LNCaP clone FGC (cell line): ENCODE data around the gene FGF14.

Experiments
- DNase-seq: peaks from one replicate; pipeline ENCODE4 v3.0.0-alpha.2; 2011; ENCODE audit warnings: low read depth
- H3K4me3 ChIP-seq: 2 replicates; pipeline ENCODE4 v1.5.1; 2011; ENCODE audit warnings: mild to moderate bottlenecking, low read depth, low read length, control low read depth
- TF ChIP-seq, protein P1 (sequence below): IDR thresholded peaks from 2 replicates; pipeline ENCODE4 v1.5.1; 2012; ENCODE audit warnings: mild to moderate bottlenecking; ENCODE audit not compliant: control insufficient read depth, insufficient read depth; ENCODE audit errors: extremely low read depth

FGF14 gene

DNA sequence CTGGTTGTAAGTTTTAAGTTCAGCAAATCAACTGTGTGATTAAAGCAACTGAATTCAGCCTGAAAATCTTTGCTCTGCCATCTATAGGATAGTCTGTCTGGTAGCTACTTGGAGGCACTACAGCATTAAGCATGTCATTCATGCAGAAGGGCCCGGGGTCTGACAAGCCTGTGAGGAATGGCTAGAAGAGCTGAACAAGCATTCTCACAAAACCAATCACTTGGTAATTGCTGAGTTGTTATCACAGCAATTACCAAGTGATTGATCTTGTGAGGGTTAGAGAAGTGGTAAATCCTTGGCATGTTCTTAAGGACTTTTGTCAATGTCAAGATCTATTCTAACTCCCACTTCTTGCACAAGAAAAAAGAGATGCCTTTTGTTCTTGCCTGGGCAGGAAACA lies 356.1 kb downstream of the FGF14 start:
- no peak for DNase-seq
- no peak overlapping the region for H3K4me3 ChIP-seq
- TF ChIP-seq, protein P1, sequence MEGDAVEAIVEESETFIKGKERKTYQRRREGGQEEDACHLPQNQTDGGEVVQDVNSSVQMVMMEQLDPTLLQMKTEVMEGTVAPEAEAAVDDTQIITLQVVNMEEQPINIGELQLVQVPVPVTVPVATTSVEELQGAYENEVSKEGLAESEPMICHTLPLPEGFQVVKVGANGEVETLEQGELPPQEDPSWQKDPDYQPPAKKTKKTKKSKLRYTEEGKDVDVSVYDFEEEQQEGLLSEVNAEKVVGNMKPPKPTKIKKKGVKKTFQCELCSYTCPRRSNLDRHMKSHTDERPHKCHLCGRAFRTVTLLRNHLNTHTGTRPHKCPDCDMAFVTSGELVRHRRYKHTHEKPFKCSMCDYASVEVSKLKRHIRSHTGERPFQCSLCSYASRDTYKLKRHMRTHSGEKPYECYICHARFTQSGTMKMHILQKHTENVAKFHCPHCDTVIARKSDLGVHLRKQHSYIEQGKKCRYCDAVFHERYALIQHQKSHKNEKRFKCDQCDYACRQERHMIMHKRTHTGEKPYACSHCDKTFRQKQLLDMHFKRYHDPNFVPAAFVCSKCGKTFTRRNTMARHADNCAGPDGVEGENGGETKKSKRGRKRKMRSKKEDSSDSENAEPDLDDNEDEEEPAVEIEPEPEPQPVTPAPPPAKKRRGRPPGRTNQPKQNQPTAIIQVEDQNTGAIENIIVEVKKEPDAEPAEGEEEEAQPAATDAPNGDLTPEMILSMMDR = no peak

DNA sequence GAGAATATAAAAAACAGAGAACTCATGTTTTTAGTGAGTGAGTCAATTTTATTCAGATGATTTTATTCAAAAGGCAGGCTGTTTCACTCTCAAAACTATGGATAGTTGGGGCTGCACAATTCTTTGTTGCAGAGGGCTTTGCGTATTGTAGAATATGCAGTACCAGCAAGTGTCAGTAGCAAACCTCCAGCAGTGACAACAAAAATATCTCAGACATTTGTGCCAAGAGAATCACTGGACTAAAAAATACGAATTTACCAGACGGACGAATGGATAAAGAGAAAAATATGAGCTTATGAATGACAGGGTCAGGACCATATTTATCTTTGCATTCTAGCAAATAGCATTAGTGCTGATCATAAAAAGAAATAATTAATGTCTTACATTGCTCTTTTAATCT lies 359.1 kb downstream of the FGF14 start:
- no peak for DNase-seq
- H3K4me3 ChIP-seq = no peak overlapping the region
- TF ChIP-seq, protein P1 = no peak

DNA sequence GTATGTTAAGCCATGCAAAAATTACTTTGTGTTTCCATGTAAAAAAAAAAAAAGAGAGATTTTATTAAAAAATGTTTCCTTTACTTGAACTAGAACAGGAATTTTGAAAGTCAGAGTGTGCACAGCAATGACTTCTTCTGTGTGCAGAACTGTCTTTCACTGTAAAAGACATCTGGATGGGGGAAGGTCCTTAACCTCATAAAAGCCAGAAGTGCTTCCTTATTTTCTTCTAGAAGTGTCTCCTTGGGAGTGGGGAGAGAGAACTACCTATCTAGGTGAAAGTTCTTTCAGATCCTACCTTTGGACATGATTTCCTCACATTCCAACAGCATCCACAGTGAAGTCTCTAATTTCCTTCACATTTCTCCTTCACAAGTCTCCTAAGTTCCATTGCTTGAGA lies 360.3 kb downstream of the FGF14 start:
- DNase-seq = no peak
- TF ChIP-seq, protein P1 = no peak
- H3K4me3 ChIP-seq = no peak overlapping the region

DNA sequence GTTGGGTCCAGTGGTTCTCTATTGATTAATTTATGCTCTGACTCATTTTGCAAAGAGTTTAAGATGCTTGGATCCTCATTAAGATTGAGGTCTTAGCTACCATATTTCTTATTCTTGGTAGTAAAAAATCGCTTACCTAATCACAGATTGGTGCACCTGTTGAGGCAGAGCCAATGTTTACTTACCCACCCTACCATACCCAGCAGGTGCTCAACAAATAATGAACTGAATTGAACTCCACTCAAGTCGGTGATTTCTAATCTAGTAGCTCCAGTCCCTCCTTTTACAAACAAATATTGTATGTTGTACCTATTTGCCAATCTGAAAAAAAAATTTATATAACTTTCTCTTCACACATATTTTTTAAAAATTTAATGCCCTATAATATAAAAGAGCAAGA lies 361.0 kb downstream of the FGF14 start:
- no peak overlapping the region for H3K4me3 ChIP-seq
- DNase-seq = no peak
- TF ChIP-seq, protein P1 = no peak

DNA sequence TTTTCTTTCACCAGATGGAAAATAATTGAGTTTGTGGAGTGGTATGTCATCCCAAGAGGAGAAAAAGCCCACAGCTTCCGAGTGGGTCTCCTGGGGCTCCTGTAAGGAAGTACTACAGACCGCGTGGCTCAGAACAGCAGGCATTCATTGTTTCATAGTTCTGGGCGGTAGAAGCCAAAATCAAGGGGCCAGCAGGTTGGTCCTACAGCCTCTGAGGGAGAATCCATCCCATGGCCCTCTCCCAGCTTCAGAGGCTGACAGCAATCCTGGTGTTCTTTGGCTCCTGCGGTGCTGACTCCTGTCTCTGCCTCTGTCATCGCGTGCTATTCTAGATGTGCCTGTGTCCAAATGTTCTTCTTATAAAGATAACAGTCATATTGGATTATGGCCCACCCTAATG lies 362.6 kb downstream of the FGF14 start:
- DNase-seq = no peak
- H3K4me3 ChIP-seq = no peak overlapping the region
- TF ChIP-seq, protein P1 = no peak

DNA sequence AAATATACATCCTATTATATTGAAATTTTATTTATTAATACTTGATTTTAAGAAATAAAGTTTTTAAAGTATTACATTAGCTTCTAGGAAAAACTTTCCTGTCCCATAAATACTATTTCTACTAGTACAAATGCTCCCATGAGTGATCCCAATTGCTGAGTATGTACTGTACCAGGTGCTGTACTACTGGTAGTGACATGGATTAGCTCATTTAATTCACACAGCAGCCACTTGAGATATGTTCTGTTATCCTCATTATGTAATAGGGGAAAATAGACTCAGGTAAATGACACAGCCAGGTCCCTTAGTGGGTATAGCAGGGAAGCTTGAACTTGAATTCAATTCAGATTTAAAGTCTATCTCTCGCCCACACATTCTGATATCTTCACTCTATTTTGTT lies 363.1 kb downstream of the FGF14 start:
- no peak for DNase-seq
- TF ChIP-seq, protein P1 = no peak
- H3K4me3 ChIP-seq = no peak overlapping the region

DNA sequence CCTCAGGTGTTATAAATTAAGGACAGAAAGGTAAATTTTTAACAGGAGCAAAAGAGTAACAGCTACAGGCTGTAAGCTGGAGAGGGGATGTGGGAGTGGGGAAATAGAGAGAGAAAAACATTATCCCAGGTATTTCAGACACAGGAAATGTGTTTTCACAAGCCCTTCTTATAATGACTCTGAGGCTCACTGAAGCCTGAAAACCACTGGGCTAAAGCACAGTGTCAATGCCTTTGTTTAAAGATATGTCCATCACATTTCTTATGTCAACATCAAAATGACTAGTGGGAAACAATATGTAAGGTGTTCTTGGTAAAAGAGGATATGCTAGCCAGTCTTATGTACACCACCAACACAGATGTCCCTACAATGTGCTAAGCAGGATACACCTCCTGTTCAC lies 365.9 kb downstream of the FGF14 start:
- no peak overlapping the region for H3K4me3 ChIP-seq
- TF ChIP-seq, protein P1 = no peak
- no peak for DNase-seq
